Esophagus squamous epithelium (tissue), 4 donors: ENCODE measurements around the gene CFAP70.

Source experiments
- POLR2A ChIP-seq, 4 donors: fragments of 450-650 bp; IDR thresholded peaks; one replicate each; pipeline ENCODE4 v1.6.1; 2017; ENCODE audit warnings: antibody characterized with exemption in 4 of 4, mild to moderate bottlenecking in 4 of 4, moderate library complexity in 3 of 4
- TF ChIP-seq, protein P1 (sequence below), 6 experiments: fragments of 450-650 bp in 4 of 6; fragments of 200-600 bp in 2 of 6; sonication (generic) in 2 of 6; IDR thresholded peaks; one replicate each; pipeline ENCODE4 v1.5.1; 2016 to 2019; ENCODE audit warnings: antibody characterized with exemption in 6 of 6, mild to moderate bottlenecking in 4 of 6, moderate library complexity in 4 of 6

GRCh38 chr10:73233883-73234282 lies 124.8 kb downstream of the CFAP70 start:
- TF ChIP-seq, protein P1, sequence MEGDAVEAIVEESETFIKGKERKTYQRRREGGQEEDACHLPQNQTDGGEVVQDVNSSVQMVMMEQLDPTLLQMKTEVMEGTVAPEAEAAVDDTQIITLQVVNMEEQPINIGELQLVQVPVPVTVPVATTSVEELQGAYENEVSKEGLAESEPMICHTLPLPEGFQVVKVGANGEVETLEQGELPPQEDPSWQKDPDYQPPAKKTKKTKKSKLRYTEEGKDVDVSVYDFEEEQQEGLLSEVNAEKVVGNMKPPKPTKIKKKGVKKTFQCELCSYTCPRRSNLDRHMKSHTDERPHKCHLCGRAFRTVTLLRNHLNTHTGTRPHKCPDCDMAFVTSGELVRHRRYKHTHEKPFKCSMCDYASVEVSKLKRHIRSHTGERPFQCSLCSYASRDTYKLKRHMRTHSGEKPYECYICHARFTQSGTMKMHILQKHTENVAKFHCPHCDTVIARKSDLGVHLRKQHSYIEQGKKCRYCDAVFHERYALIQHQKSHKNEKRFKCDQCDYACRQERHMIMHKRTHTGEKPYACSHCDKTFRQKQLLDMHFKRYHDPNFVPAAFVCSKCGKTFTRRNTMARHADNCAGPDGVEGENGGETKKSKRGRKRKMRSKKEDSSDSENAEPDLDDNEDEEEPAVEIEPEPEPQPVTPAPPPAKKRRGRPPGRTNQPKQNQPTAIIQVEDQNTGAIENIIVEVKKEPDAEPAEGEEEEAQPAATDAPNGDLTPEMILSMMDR (IDR thresholded peaks at IDR 0.05): no peak
- no peak for TF ChIP-seq POLR2A (IDR thresholded peaks at IDR 0.05)
